Muscle of leg (tissue), 11 donors: Measurements from ENCODE around the gene FAM227B. TPM values are rescaled to one million over a fixed set of nuclear protein-coding genes. Genes with fewer than 3 reads are reported as not detected.
"Not testable (repeated sequence)": the region's sequence is repeated elsewhere in the genome, so short reads cannot be mapped to it uniquely, and the experiment has no call there.

Experiments used
- DNase-seq: peaks from one replicate; pipeline ENCODE4 v3.0.0; 2013
- H3K27ac ChIP-seq: one replicate; pipeline ENCODE4 v1.5.1; 2013; ENCODE audit warnings: mild to moderate bottlenecking, low read length, control low read depth
- H3K27me3 ChIP-seq: one replicate; pipeline ENCODE4 v1.6.1; 2013; ENCODE audit warnings: low read length; ENCODE audit not compliant: control insufficient read depth, insufficient read depth
- H3K36me3 ChIP-seq: one replicate; pipeline ENCODE4 v1.6.1; 2013; ENCODE audit warnings: low read length; ENCODE audit not compliant: control insufficient read depth, insufficient read depth
- H3K4me1 ChIP-seq: one replicate; pipeline ENCODE4 v1.6.1; 2013; ENCODE audit warnings: low read length; ENCODE audit not compliant: control insufficient read depth, insufficient read depth
- H3K4me3 ChIP-seq: one replicate; pipeline ENCODE4 v1.5.1; 2013; ENCODE audit warnings: low read length, control low read depth
- H3K9me3 ChIP-seq: replicated peaks from 2 replicates; pipeline ENCODE4 v1.6.1; 2013; ENCODE audit warnings: low read depth, low read length; ENCODE audit not compliant: control insufficient read depth
- whole genome bisulfite sequencing: methylation state at CpG from one replicate; pipeline ENCODE4 v1.1.5; 2013; ENCODE audit warnings: missing lambda C conversion rate; ENCODE audit not compliant: insufficient coverage; 5-methylcytosine and 5-hydroxymethylcytosine counted together
- polyA plus RNA-seq, 8 donors: library from polyadenylated mRNA; unstranded; fragments of 120-200 nt; gene quantifications; one replicate each; pipeline versions ENCODE4 v1.2.1 to v1.2.3, GENCODE V29; 2013; ENCODE audit warnings: inconsistent platforms in 1 of 8, low replicate concordance in 1 of 8; ENCODE audit not compliant: insufficient read length in 8 of 8, insufficient read depth in 1 of 8
- total RNA-seq: library from RNA; stranded (reverse); fragments of 120-200 nt; gene quantifications from one replicate; pipeline ENCODE4 v1.2.4, GENCODE V29; 2013

The FAM227B gene
- total and polyA plus RNA-seq, 9 donors, result 5.9 to 8.4 (median 7.2) TPM

DNA sequence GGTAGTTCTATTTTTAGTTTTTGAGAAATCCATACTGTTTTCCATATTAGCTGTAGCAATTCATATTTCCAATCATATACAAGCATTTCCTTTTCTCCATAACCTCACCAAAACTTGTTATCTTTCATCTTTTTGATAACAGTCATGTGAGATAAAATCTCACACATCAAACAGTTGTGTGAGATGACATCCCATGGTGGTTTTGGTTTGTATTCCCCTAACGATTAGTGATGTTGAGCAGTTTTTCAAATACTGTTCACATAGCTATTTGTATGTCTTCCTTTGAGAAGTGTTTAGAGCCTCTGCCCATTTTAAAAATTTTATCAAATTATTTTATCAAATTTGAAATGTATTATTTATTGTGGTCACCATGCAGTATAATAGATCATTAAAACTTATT lies 50.4 kb downstream of the FAM227B start:
- DNase-seq, result no peak
- H3K9me3 ChIP-seq, result peaks cover 2% of the 10 kb centered on the region
- WGBS, result no CpG with 5 or more reads among the region's 1 CpG
- no peaks in the 10 kb centered on the region for H3K36me3 ChIP-seq
- no peak overlapping the region for H3K4me3 ChIP-seq
- no peaks in the 10 kb centered on the region for H3K4me1 ChIP-seq
- H3K27me3 ChIP-seq, result no peaks in the 10 kb centered on the region
- H3K27ac ChIP-seq, result no peak overlapping the region

DNA sequence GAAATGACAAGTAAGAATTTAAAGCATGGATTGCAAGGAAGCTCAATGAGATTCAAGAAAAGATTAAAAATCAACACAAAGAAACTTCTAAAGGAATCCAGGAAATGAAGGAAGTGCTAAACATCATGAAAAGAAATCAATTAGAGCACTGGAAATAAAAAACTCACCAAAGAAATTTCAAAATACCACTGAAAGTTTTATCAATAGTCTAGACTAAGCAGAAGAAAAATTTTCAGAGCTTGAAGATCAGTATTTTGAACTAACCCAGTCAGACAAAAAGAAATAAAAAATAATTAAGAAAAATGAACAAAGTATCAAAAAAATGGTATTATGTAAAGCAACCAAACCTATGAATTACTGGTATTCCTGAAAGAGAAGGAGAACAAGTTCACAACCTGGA lies 60.6 kb downstream of the FAM227B start:
- Histone ChIP-seq H3K4me3 (no peak overlapping the region), H3K36me3 (no peaks in the 10 kb centered on the region), H3K27ac (no peak overlapping the region), H3K27me3 (no peaks in the 10 kb centered on the region), H3K4me1 (no peaks in the 10 kb centered on the region), H3K9me3 (peaks cover 27% of the 10 kb centered on the region)
- DNase-seq, result no peak

DNA sequence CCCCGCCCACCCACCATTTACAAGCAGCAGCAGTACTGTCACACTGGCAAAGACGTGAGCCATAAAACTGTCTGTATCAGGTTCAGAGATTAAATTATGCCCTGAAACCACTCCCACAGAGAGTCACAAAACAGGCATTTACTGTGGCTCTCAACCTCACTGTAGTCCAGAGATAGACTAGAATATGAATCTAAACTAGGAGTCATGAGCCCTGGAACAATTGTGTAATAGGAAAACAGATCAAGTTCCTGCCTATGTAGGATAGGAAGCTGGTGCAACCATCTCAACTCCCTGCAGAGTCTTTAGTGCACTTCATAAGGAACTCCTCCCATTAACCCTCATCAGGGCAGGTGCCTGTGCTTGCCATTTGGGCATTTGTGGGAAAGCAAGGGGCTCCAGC lies 61.7 kb downstream of the FAM227B start:
- Histone ChIP-seq H3K9me3 (peaks cover 28% of the 10 kb centered on the region), H3K4me3 (no peak overlapping the region), H3K36me3 (no peaks in the 10 kb centered on the region), H3K27ac (no peak overlapping the region), H3K27me3 (no peaks in the 10 kb centered on the region), H3K4me1 (no peaks in the 10 kb centered on the region)
- no CpG with 5 or more reads among the region's 2 CpGs for WGBS
- no peak for DNase-seq

DNA sequence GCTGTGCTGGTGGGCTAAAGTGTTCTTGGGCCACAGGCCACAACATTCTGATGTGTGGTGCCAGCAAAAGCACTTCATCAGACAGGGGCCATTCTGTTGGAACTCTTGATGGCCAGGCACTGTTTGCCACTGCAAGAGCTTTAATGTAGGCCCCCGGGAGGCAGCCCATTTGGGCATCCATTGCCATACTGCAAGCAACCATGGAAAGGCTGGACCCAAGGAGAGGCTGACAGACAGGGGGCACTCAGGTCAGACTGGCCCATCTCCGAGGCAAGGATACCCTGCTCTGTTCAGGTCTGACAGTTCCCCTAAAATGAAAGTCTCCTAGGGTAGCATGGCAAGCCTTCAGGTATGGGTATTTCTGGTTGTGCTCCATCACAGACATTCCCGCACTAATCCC lies 64.2 kb downstream of the FAM227B start:
- H3K27ac ChIP-seq, result no peak overlapping the region
- no peaks in the 10 kb centered on the region for H3K36me3 ChIP-seq
- no peak overlapping the region for H3K4me3 ChIP-seq
- no peaks in the 10 kb centered on the region for H3K27me3 ChIP-seq
- DNase-seq, result no peak
- H3K9me3 ChIP-seq, result peaks cover 31% of the 10 kb centered on the region
- H3K4me1 ChIP-seq, result no peaks in the 10 kb centered on the region
- 92% methylated on average over 1 of the region's 3 CpGs for WGBS

DNA sequence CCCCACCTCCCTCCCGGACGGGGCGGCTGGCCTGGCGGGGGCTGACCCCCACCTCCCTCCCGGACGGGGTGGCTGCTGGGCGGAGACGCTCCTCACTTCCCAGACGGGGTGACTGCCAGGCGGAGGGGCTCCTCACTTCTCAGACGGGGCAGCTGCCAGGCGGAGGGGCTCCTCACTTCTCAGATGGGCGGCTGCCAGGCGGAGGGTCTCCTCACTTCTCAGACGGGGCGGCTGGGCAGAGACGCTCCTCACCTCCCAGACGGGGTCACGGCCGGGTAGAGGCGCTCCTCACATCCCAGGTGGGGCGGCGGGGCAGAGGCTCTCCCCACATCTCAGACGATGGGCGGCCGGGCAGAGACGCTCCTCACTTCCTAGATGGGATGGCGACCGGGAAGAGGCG lies 70.3 kb downstream of the FAM227B start:
- not testable (repeated sequence) for DNase-seq, H3K4me3 ChIP-seq
- WGBS, result 100% methylated on average over 4 of the region's 30 CpGs

DNA sequence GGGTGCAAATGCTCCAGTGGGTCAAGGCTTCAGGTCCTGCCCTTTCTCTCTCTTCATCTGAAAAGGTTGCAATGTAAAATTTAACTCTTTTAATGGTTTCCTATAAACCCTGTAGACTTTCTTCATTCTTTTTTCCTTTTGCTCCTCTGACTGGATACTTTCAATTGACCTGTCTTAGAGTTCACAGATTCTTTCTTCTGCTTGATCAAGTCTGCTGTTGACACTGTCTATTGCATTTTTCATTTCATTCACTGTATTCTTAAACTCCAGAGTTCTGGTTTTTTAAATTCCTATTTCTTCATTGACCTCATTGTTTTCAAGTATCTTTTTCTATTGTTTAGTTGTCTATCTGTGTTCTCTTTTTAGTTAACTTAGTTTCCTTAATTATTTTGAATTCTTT lies 82.1 kb downstream of the FAM227B start:
- Histone ChIP-seq H3K9me3 (peaks cover 10% of the 10 kb centered on the region), H3K4me3 (no peak overlapping the region), H3K4me1 (no peaks in the 10 kb centered on the region), H3K36me3 (no peaks in the 10 kb centered on the region), H3K27me3 (no peaks in the 10 kb centered on the region), H3K27ac (no peak overlapping the region)
- no peak for DNase-seq

More for the DNA sequence above, 70.3 kb downstream of the FAM227B start:
- H3K36me3 ChIP-seq, H3K27ac ChIP-seq, H3K4me1 ChIP-seq, H3K9me3 ChIP-seq, H3K27me3 ChIP-seq: not testable (repeated sequence)

DNA sequence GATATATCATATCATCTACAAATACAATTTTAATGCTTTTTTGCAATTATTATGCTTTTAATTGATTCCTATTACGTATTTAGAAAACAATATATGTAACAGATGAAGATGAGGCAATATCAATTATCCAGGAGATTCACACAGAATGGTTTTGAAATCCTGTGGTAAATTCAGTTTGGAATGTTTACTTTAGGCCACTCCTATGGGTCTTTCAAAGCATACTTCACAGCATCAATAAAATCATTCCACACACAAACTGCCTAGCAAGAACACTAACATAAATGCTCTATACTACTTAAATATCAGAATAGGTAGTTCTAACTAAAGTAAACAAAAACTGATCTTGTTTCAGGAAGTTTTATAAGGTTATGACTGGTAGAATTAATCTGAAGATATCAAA lies 90.5 kb downstream of the FAM227B start:
- WGBS, result no CpG with 5 or more reads among the region's 1 CpG
- H3K27me3 ChIP-seq, result no peaks in the 10 kb centered on the region
- H3K4me1 ChIP-seq, result no peaks in the 10 kb centered on the region
- H3K9me3 ChIP-seq, result no peaks in the 10 kb centered on the region
- DNase-seq, result no peak
- H3K4me3 ChIP-seq, result no peak overlapping the region
- no peaks in the 10 kb centered on the region for H3K36me3 ChIP-seq
- H3K27ac ChIP-seq, result no peak overlapping the region

DNA sequence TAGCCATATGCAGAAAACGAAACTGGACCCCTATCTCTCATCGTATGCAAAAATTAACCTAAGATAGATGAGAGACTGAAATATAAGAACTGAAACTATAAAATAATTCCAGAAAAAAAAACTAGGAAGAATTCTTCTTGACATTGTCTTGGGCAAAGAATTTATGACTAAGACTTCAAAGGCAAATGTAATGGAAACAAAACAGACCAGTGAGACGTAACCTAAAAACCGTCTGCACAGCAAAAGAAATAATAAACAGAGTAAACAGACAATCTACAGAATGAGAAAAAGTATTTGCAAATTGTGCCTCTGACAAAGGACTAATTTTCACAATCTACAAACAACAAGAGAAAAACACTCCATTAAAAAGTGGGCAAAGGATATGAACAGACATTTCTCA lies 92.3 kb downstream of the FAM227B start:
- Histone ChIP-seq H3K27me3 (no peaks in the 10 kb centered on the region), H3K4me3 (no peak overlapping the region), H3K36me3 (no peaks in the 10 kb centered on the region), H3K4me1 (no peaks in the 10 kb centered on the region), H3K27ac (no peak overlapping the region), H3K9me3 (peaks cover 2% of the 10 kb centered on the region)
- no CpG with 5 or more reads among the region's 4 CpGs for WGBS
- DNase-seq, result no peak

DNA sequence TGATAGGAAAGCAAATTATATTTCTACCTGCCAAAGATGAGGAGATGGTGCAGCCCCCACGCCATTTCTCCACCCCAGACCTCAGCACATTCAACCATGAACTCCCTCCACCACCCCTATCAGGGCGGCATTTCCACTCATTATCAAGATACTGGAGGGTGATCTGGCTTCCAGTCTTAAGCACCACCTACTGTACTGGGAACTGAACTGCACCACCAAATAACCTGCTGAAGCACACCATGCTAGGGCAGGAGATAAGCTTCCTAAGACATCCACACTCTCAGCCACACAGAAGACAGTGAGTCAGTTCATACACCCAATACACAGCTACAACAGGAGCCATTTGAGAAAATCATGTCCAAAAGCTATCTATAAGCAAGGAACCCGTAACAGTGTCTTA lies 98.8 kb downstream of the FAM227B start:
- H3K27me3 ChIP-seq, result no peaks in the 10 kb centered on the region
- no peaks in the 10 kb centered on the region for H3K4me1 ChIP-seq
- H3K4me3 ChIP-seq, result no peak overlapping the region
- H3K9me3 ChIP-seq, result peaks cover 9% of the 10 kb centered on the region
- 70% methylated on average over 2 of the region's 3 CpGs for WGBS
- DNase-seq, result no peak
- H3K36me3 ChIP-seq, result no peaks in the 10 kb centered on the region
- no peak overlapping the region for H3K27ac ChIP-seq

DNA sequence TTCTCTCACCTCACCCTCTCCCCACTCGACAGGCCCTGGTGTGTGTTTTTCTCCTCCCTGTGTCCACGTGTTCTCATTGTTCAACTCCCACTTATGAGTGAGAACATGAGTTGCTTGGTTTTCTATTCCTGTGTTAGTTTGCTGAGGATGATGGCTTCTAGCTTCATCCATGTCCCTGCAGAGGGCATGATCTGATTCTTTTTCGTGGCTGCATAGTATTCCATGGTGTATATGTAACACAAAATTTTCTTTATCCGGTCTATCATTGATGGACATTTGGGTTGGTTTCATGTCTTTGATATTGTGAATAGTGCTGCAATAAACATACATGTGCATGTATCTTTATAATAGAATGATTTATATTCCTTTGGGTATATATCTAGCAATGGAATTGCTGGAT lies 107.9 kb downstream of the FAM227B start:
- not testable (repeated sequence) for H3K27me3 ChIP-seq, H3K9me3 ChIP-seq, DNase-seq, H3K4me1 ChIP-seq, H3K27ac ChIP-seq, H3K4me3 ChIP-seq, H3K36me3 ChIP-seq
- no CpG with 5 or more reads among the region's 4 CpGs for WGBS

DNA sequence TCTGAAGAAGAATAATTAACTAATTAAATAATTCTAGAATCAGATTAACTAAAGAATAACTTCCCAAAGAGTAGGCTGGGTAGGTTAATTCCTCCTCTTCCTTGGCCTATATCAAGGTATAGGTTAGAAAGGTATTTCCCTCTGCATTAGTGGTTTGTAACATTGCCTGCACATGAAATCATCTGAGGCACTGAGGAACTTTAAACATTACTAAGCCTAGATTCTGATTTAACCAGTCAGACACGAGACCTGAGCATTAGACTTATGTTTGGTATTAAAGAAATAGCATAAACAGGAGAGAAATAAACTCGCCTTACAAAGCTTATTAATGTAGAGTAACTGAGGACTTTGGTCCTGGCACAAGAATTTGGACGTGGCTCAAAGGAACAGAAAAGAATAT lies 113.4 kb downstream of the FAM227B start:
- H3K36me3 ChIP-seq, result no peaks in the 10 kb centered on the region
- no peak overlapping the region for H3K27ac ChIP-seq
- H3K4me3 ChIP-seq, result no peak overlapping the region
- H3K4me1 ChIP-seq, result no peaks in the 10 kb centered on the region
- no CpG with 5 or more reads among the region's 3 CpGs for WGBS
- no peak for DNase-seq
- no peaks in the 10 kb centered on the region for H3K9me3 ChIP-seq
- H3K27me3 ChIP-seq, result no peaks in the 10 kb centered on the region
